GM13976 (cell line): ENCODE results near the gene NUDT1.

ENCODE experiments used
- DNase-seq: peaks from one replicate; pipeline ENCODE4 v3.0.0; 2012; ENCODE audit warnings: low spot score
- in situ Hi-C: fragments of 300-500 bp; cut with MboI; formaldehyde crosslinking; loops from one replicate; pipeline ENCODE4 v1.12.0; 2022; ENCODE audit warnings: low sequenced_read_pairs, mixed read lengths, inconsistent platforms; ENCODE audit not compliant: unreplicated experiment
- TF ChIP-seq, protein P1 (sequence below): IDR thresholded peaks from 2 replicates; pipeline ENCODE4 v1.5.1; 2012; ENCODE audit warnings: borderline replicate concordance, mild to moderate bottlenecking; ENCODE audit not compliant: insufficient read depth; ENCODE audit errors: extremely low read depth, missing control alignments, control extremely low read depth

The NUDT1 gene

DNA sequence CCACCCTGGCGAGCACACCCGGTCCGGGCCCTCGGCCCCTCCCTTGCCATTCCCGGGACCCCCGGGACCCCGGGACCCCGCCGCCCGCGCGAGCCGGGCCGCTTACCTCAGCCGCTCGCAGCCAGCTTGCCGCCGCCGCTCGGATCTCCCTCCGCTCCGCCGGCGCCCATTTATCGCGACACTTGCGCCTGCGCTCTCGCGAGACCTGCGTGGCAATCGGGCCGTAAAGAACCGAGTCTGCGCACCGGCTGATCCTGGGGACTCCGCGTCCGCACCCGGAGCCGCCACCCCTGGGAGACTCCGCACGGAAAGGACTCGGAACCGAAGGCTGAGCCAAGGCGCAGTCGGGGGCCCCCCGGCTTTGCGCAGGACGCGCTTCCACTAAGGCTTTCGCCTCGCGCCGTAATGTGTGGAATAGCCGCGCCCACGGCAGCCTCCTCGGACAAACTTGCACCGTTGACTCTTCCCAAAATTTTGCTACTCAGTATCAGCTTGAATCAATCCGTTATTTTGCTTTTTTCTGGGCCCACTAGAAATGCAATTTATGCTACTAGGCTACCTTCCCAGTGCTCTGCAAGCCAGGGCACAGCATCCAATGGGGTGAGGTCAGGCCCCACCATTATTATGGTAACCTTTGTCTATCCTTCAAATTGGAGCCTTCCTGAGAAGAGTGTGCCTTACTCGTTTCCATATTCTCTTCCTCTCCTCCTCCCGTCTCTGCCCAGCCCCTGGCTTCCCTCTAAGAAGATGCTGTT is 9.1 kb upstream of the NUDT1 start, which contains the start of gene MAD1L1:
Gene MAD1L1 (minus strand): TSS at position 180 of the 755 bp plus-strand sequence. CDS start 2,812 bp downstream, outside the sequence.
- peak; percentile 94 for DNase-seq
- in situ Hi-C loops = loop anchor here (10.0 kb wide), 1 partner anchor 112 kb away; no protein-coding TSS in a partner anchor
- TF ChIP-seq, protein P1, sequence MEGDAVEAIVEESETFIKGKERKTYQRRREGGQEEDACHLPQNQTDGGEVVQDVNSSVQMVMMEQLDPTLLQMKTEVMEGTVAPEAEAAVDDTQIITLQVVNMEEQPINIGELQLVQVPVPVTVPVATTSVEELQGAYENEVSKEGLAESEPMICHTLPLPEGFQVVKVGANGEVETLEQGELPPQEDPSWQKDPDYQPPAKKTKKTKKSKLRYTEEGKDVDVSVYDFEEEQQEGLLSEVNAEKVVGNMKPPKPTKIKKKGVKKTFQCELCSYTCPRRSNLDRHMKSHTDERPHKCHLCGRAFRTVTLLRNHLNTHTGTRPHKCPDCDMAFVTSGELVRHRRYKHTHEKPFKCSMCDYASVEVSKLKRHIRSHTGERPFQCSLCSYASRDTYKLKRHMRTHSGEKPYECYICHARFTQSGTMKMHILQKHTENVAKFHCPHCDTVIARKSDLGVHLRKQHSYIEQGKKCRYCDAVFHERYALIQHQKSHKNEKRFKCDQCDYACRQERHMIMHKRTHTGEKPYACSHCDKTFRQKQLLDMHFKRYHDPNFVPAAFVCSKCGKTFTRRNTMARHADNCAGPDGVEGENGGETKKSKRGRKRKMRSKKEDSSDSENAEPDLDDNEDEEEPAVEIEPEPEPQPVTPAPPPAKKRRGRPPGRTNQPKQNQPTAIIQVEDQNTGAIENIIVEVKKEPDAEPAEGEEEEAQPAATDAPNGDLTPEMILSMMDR = no peak

DNA sequence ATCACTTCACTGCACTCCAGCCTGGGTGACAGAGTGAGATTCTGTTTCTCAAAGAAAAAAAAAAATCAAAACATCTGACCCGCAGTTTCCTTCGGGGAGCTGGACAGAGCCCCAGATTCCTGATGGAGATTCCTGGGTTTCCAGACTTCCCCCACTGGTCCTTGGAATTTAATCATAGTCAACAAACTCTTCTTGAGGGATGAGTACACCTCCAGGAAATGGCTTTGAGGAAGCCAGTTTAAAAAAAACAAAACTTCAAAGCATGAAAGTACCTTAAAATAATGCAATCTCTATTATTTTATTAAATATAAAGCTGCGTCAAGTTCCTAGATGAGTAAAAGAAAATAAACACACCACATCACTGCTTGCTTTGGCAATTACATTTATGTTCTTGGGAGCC is 8.1 kb upstream of the NUDT1 start:
- DNase-seq = no peak
- TF ChIP-seq, protein P1 = no peak
- in situ Hi-C loops = loop anchor here (10.0 kb wide), 1 partner anchor 111 kb away; no protein-coding TSS in a partner anchor

DNA sequence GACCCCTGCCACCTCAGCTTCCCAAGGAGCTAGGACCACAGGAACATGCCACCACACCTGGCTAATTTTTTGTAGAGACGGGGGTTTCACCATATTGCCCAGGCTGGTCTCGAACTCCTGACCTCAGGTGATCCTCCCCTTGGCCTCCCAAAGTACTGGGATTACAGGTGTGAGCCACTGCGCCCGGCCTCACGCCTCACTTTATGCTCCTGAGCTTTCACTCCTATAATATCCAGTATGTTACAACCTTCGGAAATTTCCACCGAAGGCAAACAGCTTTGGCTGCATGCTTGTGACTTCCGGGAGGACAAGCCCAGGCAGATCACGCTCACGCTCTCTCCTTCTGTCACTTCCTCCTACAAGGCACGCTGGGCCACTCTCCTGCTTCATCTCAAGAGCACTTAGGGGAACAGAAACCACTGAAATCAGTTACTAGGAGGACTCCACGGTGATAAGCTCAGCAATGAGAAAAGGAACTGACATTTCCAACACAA is 4.9 kb upstream of the NUDT1 start:
- DNase-seq = peak; percentile 89
- in situ Hi-C loops = loop anchor here (10.0 kb wide), 1 partner anchor 108 kb away; no protein-coding TSS in a partner anchor

GRCh38 chr7:2239242-2239641 is 2.8 kb upstream of the NUDT1 start:
- in situ Hi-C loops = loop anchor here (10.0 kb wide), 1 partner anchor 106 kb away; no protein-coding TSS in a partner anchor
- TF ChIP-seq, protein P1 = no peak

More for the DNA sequence above, 4.9 kb upstream of the NUDT1 start:
- TF ChIP-seq, protein P1 = no peak

DNA sequence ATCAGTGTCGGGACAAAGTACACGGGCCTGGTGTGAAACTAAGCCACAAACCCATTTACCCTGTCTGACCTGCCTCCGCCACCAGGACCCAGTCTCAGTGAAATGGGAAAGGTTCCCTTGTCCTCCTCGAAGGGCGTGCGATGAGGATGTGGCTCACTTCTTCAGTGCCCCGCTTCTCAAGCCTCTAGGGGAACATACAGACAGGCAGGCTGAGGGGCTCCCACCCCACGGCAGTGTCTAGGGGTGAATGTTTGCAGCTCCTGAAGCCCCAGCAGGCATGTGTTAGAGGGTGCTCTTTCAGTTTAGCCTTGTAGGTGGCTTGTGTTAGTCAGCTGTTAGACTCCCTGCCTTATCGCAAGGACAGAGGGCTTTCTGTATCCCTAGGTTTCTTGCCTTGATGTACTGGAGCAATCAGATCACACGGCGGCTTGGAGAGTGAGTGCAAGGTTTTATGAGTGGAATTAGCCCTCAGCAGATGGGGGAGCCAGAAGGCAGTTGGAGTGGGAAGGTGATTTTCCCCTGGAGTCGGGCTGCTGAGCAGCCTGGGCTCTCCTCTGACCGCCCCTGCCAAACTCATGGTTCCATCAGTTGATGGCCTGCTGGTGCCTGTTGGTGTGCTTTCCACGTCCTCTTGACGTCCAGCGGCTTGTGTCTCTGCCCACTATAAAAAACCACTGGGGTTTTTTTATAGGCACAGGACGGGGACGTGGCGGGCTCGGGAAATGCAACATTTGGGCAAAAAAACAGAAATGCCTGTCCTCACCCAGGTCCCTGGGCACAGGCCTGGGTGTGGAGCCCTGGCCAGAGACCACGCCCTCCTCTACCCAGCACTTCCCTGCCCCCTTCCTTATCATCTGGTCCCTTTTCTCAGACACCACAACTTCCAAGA is 759 bp downstream of the NUDT1 start:
- no peak for DNase-seq
- in situ Hi-C loops = no loop called here
- TF ChIP-seq, protein P1 = no peak

More at GRCh38 chr7:2239242-2239641, 2.8 kb upstream of the NUDT1 start:
- DNase-seq = no peak

DNA sequence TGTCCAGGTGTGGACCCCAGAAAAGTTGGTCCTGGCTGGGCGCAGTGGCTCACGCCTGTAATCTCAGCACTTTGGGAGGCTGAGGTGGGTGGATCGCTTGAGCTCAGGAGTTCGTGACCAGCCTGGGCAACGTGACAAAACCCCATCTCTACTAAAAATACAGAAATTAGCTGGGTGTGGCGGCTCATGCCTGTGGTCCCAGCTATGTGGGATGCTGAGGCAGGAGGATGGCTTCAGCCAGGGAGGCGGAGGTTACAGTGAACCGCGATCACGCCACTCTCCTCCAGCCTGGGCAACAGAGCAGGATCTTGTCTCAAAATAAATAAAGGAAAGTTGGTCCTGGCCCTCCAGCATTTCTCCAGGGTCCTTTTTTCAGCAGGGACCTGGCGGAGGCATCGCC is 1.4 kb downstream of the NUDT1 start:
- in situ Hi-C loops = no loop called here
- TF ChIP-seq, protein P1 = no peak
- DNase-seq = no peak
